NT2/D1 (cell line): ENCODE data around the gene CERS6.

Experiments used
- SUZ12 ChIP-seq: IDR thresholded peaks from 2 replicates; pipeline ENCODE4 v1.6.1; 2011; ENCODE audit not compliant: insufficient read length, insufficient read depth; ENCODE audit errors: extremely low read depth
- YY1 ChIP-seq: IDR thresholded peaks from 2 replicates; pipeline ENCODE4 v1.6.1; 2011; ENCODE audit not compliant: insufficient read length, insufficient read depth
- ZNF274 ChIP-seq: IDR thresholded peaks from 2 replicates; pipeline ENCODE4 v1.6.1; 2011; ENCODE audit warnings: mild to moderate bottlenecking, low read depth, low read length

- TF ChIP-seq YY1 (no peak), ZNF274 (no peak), SUZ12 (no peak)
Measured at GRCh38 chr2:168600949-168601348, 144.9 kb downstream of the CERS6 start.
